HepG2 (cell line): Measurements from ENCODE around the gene SLC38A4. TPM values are rescaled to one million over a fixed set of nuclear protein-coding genes. Genes with fewer than 3 reads are reported as not detected.

Source experiments
- ARID5B ChIP-seq: IDR thresholded peaks from 2 replicates; pipeline ENCODE4 v1.4.0; 2020; ENCODE audit warnings: mild to moderate bottlenecking, missing genetic modification reagents
- ATF4 ChIP-seq, 2 experiments: fragments of 450-650 bp in 1 of 2; sonication (generic) in 1 of 2; formaldehyde crosslinking; IDR thresholded peaks; 2 replicates each; pipeline versions ENCODE4 v1.5.0 to v1.8.0; 2020 to 2022; ENCODE audit warnings: mild to moderate bottlenecking in 1 of 2, missing genetic modification reagents in 1 of 2
- CEBPG ChIP-seq: IDR thresholded peaks from 2 replicates; pipeline ENCODE4 v1.6.1; 2016
- CREB1 ChIP-seq, 2 experiments: fragments of 450-650 bp in 1 of 2; IDR thresholded peaks; 2 replicates each; pipeline ENCODE4 v1.6.1; 2016 to 2017; ENCODE audit warnings: control low read depth in 1 of 2, mild to moderate bottlenecking in 1 of 2, missing compliant biosample characterization in 1 of 2, missing genetic modification characterization in 1 of 2
- CREM ChIP-seq, 2 experiments: sonication (generic) in 1 of 2; formaldehyde crosslinking in 1 of 2; IDR thresholded peaks; 2 replicates each; pipeline versions ENCODE4 v1.4.0 to v1.6.1; 2016 to 2020; ENCODE audit warnings: antibody characterized with exemption in 1 of 2, mild to moderate bottlenecking in 1 of 2, missing genetic modification reagents in 1 of 2
- FOXP1 ChIP-seq, 2 experiments: fragments of 450-650 bp in 1 of 2; IDR thresholded peaks; 2 replicates each; pipeline ENCODE4 v1.6.1; 2017 to 2018; ENCODE audit warnings: antibody characterized with exemption in 1 of 2
- HNRNPUL1 ChIP-seq: fragments of 200-400 bp; formaldehyde crosslinking; IDR thresholded peaks from 2 replicates; pipeline ENCODE4 v1.6.1; 2017; ENCODE audit warnings: low read depth, mild to moderate bottlenecking, low read length, moderate library complexity
- KDM5A ChIP-seq: fragments of 200-600 bp; sonication (generic); IDR thresholded peaks from 2 replicates; pipeline ENCODE4 v1.7.0; 2018; ENCODE audit warnings: antibody characterized with exemption, mild to moderate bottlenecking, low read length, borderline replicate concordance
- KLF16 ChIP-seq, 2 experiments: sonication (generic) in 1 of 2; formaldehyde crosslinking in 1 of 2; IDR thresholded peaks; 2 replicates each; pipeline versions ENCODE4 v1.6.1 to v1.8.0; 2016 to 2023; ENCODE audit warnings: missing genetic modification reagents in 2 of 2, missing compliant biosample characterization in 1 of 2
- ONECUT2 ChIP-seq: sonication (generic); formaldehyde crosslinking; IDR thresholded peaks from 2 replicates; pipeline ENCODE4 v1.4.0; 2020; ENCODE audit warnings: missing genetic modification reagents
- SOX6 ChIP-seq, 2 experiments: fragments of 450-650 bp in 1 of 2; sonication (generic) in 1 of 2; formaldehyde crosslinking in 1 of 2; IDR thresholded peaks; 2 replicates each; pipeline versions ENCODE4 v1.4.0 to v1.6.1; 2017 to 2020; ENCODE audit warnings: antibody characterized with exemption in 1 of 2, mild to moderate bottlenecking in 1 of 2, missing genetic modification reagents in 1 of 2
- TFE3 ChIP-seq: IDR thresholded peaks from 2 replicates; pipeline ENCODE4 v1.6.1; 2016
- ZBTB37 ChIP-seq: sonication (generic); formaldehyde crosslinking; IDR thresholded peaks from 2 replicates; pipeline ENCODE4 v1.4.0; 2020; ENCODE audit warnings: mild to moderate bottlenecking, missing genetic modification reagents
- ZMYM4 ChIP-seq: sonication (generic); formaldehyde crosslinking; IDR thresholded peaks from 2 replicates; pipeline ENCODE4 v1.8.1; 2023; ENCODE audit warnings: mild to moderate bottlenecking, missing genetic modification reagents
- ZNF235 ChIP-seq: sonication (generic); formaldehyde crosslinking; IDR thresholded peaks from 2 replicates; pipeline ENCODE4 v1.8.1; 2023; ENCODE audit warnings: mild to moderate bottlenecking, missing genetic modification reagents, borderline replicate concordance
- ZNF572 ChIP-seq: sonication (generic); formaldehyde crosslinking; IDR thresholded peaks from 2 replicates; pipeline ENCODE4 v1.5.1; 2020; ENCODE audit warnings: mild to moderate bottlenecking, missing genetic modification reagents
- polyA plus RNA-seq, 8 experiments: library from polyadenylated mRNA; depleted of rRNA in 3 of 8; stranded (reverse) in 7 of 8; unstranded in 1 of 8; fragments of >200 nt; fragmentation: Illumina TruSeq in 4 of 8; extraction: Trizol in 4 of 8; gene quantifications; 2 replicates each; pipeline versions ENCODE4 v1.2.1 to v1.2.3, GENCODE V29; 2011 to 2016; ENCODE audit warnings: low read depth in 4 of 8, missing spikeins in 1 of 8, mixed read lengths in 1 of 8; ENCODE audit not compliant: insufficient read depth in 1 of 8
- total RNA-seq, 5 experiments: library from RNA; depleted of rRNA; stranded (reverse); fragments of >200 nt; fragmentation: Illumina TruSeq; extraction: Trizol; gene quantifications; 2 replicates each; pipeline ENCODE4 v1.2.3, GENCODE V29; 2016; ENCODE audit warnings: low read depth in 1 of 5

Gene SLC38A4
- total and polyA plus RNA-seq, 2 of the 13 experiments (the other 11 are each of a cell fraction or from before 2014, with no cell fraction given): 3.5 to 5.2 TPM

GRCh38 chr12:46808317-46808716 is 17.5 kb downstream of the SLC38A4 start (continued):
- TF ChIP-seq CREM (IDR thresholded peaks at IDR 0.05): peak; percentile 19; the same call in 1 of the 2 replicates
- TF ChIP-seq CREM (CRISPR knock-in tag; IDR thresholded peaks at IDR 0.05): no peak
- no peak for TF ChIP-seq ZNF235 (CRISPR knock-in tag)
- TF ChIP-seq ONECUT2: peak; percentile 59; the same call in 1 of the 2 replicates
- no peak for TF ChIP-seq HNRNPUL1
- TF ChIP-seq SOX6 (IDR thresholded peaks at IDR 0.05): no peak
- peak; percentile 57; the same call in 1 of the 2 replicates for TF ChIP-seq SOX6 (CRISPR knock-in tag; IDR thresholded peaks at IDR 0.05)
- TF ChIP-seq CREB1 (IDR thresholded peaks at IDR 0.05): no peak
- peak; percentile 35; the same call in 1 of the 2 replicates for TF ChIP-seq CREB1 (CRISPR knock-in tag; IDR thresholded peaks at IDR 0.05)
- 0 out of 2 replicates have a peak, but pooled peaks have one; percentile 56 for TF ChIP-seq CEBPG (CRISPR knock-in tag)
- no peak for TF ChIP-seq TFE3 (CRISPR knock-in tag)
- TF ChIP-seq ATF4 (CRISPR knock-in tag; IDR thresholded peaks at IDR 0.05): peak in 1 of 2 experiments; percentile 83; a peak in 2 of 4 replicates
- no peak for TF ChIP-seq ZNF572 (CRISPR knock-in tag)
- TF ChIP-seq ARID5B (CRISPR knock-in tag): peak; percentile 71; the same call in 1 of the 2 replicates
- TF ChIP-seq ZBTB37: peak; percentile 68; the same call in 1 of the 2 replicates
- TF ChIP-seq FOXP1 (IDR thresholded peaks at IDR 0.05): no peak
- TF ChIP-seq FOXP1 (CRISPR knock-in tag; IDR thresholded peaks at IDR 0.05): peak; percentile 76; the same call in 1 of the 2 replicates
- TF ChIP-seq KDM5A: no peak
- 0 out of 2 replicates have a peak, but pooled peaks have one; percentile 23 for TF ChIP-seq ZMYM4 (CRISPR knock-in tag)
- peak in 1 of 2 experiments; percentile 50; a peak in 1 of 4 replicates for TF ChIP-seq KLF16 (CRISPR knock-in tag; IDR thresholded peaks at IDR 0.05)
- TF ChIP-seq, all 625 proteins: peak for 30
